Measurements from ENCODE around the gene PFKP. TPM values are rescaled to one million over a fixed set of nuclear protein-coding genes. Genes with fewer than 3 reads are reported as not detected.

Gene PFKP
- total RNA-seq, 1 donor from 2014 or later: 24.2 TPM

- H3K4me3 Mint-ChIP-seq (ENCODE audit: unreplicated experiment): peak overlapping the region; percentile 78
- peaks cover 15% of the 10 kb centered on the region for H3K27me3 Mint-ChIP-seq (ENCODE audit: unreplicated experiment)
- peak overlapping the region; percentile 64 for H3K27ac Mint-ChIP-seq (ENCODE audit: unreplicated experiment)
- peaks cover 4% of the 10 kb centered on the region for H3K9me3 Mint-ChIP-seq (ENCODE audit: unreplicated experiment)
- no peaks in the 10 kb centered on the region for H3K4me1 Mint-ChIP-seq (ENCODE audit: low read depth, unreplicated experiment)
- peak; percentile 63 for DNase-seq
- no peak for TF ChIP-seq CTCF (IDR thresholded peaks at IDR 0.05; ENCODE audit: partially characterized antibody, unreplicated experiment)
- H3K36me3 Mint-ChIP-seq (ENCODE audit: unreplicated experiment): no peaks in the 10 kb centered on the region
Measured at GRCh38 chr10:3068968-3069737, 1.8 kb downstream of the PFKP start.

GRCh38 chr10:3069876-3070275 lies 2.5 kb downstream of the PFKP start:
- Mint-ChIP-seq H3K27ac (ENCODE audit: unreplicated experiment) (no peak overlapping the region), H3K9me3 (ENCODE audit: unreplicated experiment) (peaks cover 4% of the 10 kb centered on the region), H3K27me3 (ENCODE audit: unreplicated experiment) (peaks cover 15% of the 10 kb centered on the region), H3K36me3 (ENCODE audit: unreplicated experiment) (no peaks in the 10 kb centered on the region), H3K4me1 (ENCODE audit: low read depth, unreplicated experiment) (no peaks in the 10 kb centered on the region), H3K4me3 (ENCODE audit: unreplicated experiment) (peak overlapping the region; percentile 78)
- no peak for DNase-seq
- TF ChIP-seq CTCF (IDR thresholded peaks at IDR 0.05; ENCODE audit: partially characterized antibody, unreplicated experiment): no peak

GRCh38 chr10:3071405-3072198 lies 4.3 kb downstream of the PFKP start:
- DNase-seq: no peak
- Mint-ChIP-seq H3K27ac (ENCODE audit: unreplicated experiment) (no peak overlapping the region), H3K4me3 (ENCODE audit: unreplicated experiment) (no peak overlapping the region), H3K9me3 (ENCODE audit: unreplicated experiment) (peaks cover 4% of the 10 kb centered on the region), H3K4me1 (ENCODE audit: low read depth, unreplicated experiment) (no peaks in the 10 kb centered on the region), H3K27me3 (ENCODE audit: unreplicated experiment) (peaks cover 6% of the 10 kb centered on the region), H3K36me3 (ENCODE audit: unreplicated experiment) (no peaks in the 10 kb centered on the region)
- TF ChIP-seq CTCF (IDR thresholded peaks at IDR 0.05; ENCODE audit: partially characterized antibody, unreplicated experiment): no peak

- no peak for TF ChIP-seq CTCF (IDR thresholded peaks at IDR 0.05; ENCODE audit: partially characterized antibody, unreplicated experiment)
- H3K36me3 Mint-ChIP-seq (ENCODE audit: unreplicated experiment): no peaks in the 10 kb centered on the region
- H3K4me3 Mint-ChIP-seq (ENCODE audit: unreplicated experiment): no peak overlapping the region
- no peaks in the 10 kb centered on the region for H3K4me1 Mint-ChIP-seq (ENCODE audit: low read depth, unreplicated experiment)
- H3K9me3 Mint-ChIP-seq (ENCODE audit: unreplicated experiment): peaks cover 4% of the 10 kb centered on the region
- DNase-seq: no peak
- H3K27ac Mint-ChIP-seq (ENCODE audit: unreplicated experiment): no peak overlapping the region
- H3K27me3 Mint-ChIP-seq (ENCODE audit: unreplicated experiment): peaks cover 6% of the 10 kb centered on the region
Measured at GRCh38 chr10:3072641-3073360, 5.5 kb downstream of the PFKP start.

All from glutamatergic neuron (in vitro differentiated cells).